ENCODE results near the gene PTPRB. TPM values are rescaled to one million over a fixed set of nuclear protein-coding genes. Genes with fewer than 3 reads are reported as not detected.

Gene PTPRB
- total and polyA plus RNA-seq, 2 donors (not counting 1 experiment from before 2014, with no cell fraction given): 0.01 TPM; not detected in 1

DNA sequence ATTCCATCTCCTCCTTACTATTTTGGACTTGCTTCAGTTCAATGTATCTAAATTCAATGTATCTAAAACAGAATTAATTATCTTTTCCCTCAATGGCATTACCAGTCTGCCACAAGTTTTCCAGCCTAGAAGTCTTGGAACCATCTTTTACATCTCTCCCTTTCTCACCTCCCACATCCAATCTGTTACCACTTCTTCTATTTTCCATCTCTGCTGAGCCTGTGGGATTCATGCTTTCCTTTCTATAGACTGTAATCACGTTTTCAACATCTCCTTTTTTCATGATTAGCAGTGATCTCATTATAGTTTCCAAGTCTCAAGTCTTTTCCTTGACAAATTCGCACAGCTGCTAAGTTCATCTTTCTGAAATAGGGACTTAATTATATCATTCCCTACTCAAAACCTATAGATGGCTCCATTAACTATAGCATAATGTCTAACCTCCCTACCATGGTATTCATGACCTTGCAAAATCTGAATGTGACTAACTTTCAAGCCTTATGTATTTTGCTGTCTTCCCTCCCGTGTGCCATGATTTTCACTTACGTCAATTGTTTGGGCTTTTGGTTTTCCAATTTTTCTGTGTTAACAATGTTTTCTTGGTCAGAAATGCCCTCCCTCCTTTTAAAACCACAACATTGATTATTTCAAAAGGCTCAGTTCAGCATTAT is 20.5 kb upstream of the PTPRB start:
- intact Hi-C loops (cut with micrococcal nuclease): no loop called here
- Mint-ChIP-seq H3K27me3 (no peaks in the 10 kb centered on the region), H3K9me3 (ENCODE audit: insufficient read depth) (no peaks in the 10 kb centered on the region), H3K4me1 (peaks cover 8% of the 10 kb centered on the region), H3K4me3 (no peak overlapping the region), H3K27ac (no peak overlapping the region)
- ChIA-PET CTCF (no interaction called here), POLR2A (no interaction called here)
- Histone ChIP-seq H3K9me3 (ENCODE audit: control extremely low read depth in 1 of 3, control insufficient read depth in 2 of 3, insufficient read depth in 1 of 3, low read length in 2 of 3) (no peaks in the 10 kb centered on the region), H3K4me1 (ENCODE audit: control insufficient read depth in 2 of 2, insufficient read depth in 2 of 2, low read length in 2 of 2) (no peaks in the 10 kb centered on the region), H3K4me3 (ENCODE audit: control extremely low read depth in 1 of 5, extremely low read depth in 1 of 5, insufficient read depth in 1 of 5, low read depth in 2 of 5, low read length in 4 of 5) (no peak overlapping the region), H3K4me2 (replicated peaks; ENCODE audit: low read depth, low read length, poor library complexity, severe bottlenecking) (no peak overlapping the region), H3K27ac (ENCODE audit: low read length in 2 of 2) (no peak overlapping the region), H2AFZ (ENCODE audit: insufficient read depth, low read depth, low read length, poor library complexity, severe bottlenecking) (no peak overlapping the region), H3K79me2 (ENCODE audit: control insufficient read depth, insufficient read depth, low read length) (no peaks in the 10 kb centered on the region), H3K27me3 (replicated peaks in 1 of 4; ENCODE audit: control extremely low read depth in 1 of 4, control insufficient read depth in 3 of 4, insufficient read depth in 4 of 4, low read length in 3 of 4) (no peaks in the 10 kb centered on the region), H3K36me3 (replicated peaks in 1 of 2; ENCODE audit: control extremely low read depth in 1 of 2, control insufficient read depth in 1 of 2, extremely low read depth in 1 of 2, insufficient read depth in 2 of 2, low read length in 1 of 2) (no peaks in the 10 kb centered on the region), H3K9ac (ENCODE audit: low read length) (no peak overlapping the region), H4K20me1 (ENCODE audit: control insufficient read depth, insufficient read depth, low read length, poor library complexity, severe bottlenecking) (no peaks in the 10 kb centered on the region)
- ATAC-seq (ENCODE audit: low read depth): no peak
- DNase-seq: no peak
- TF ChIP-seq, protein P1, sequence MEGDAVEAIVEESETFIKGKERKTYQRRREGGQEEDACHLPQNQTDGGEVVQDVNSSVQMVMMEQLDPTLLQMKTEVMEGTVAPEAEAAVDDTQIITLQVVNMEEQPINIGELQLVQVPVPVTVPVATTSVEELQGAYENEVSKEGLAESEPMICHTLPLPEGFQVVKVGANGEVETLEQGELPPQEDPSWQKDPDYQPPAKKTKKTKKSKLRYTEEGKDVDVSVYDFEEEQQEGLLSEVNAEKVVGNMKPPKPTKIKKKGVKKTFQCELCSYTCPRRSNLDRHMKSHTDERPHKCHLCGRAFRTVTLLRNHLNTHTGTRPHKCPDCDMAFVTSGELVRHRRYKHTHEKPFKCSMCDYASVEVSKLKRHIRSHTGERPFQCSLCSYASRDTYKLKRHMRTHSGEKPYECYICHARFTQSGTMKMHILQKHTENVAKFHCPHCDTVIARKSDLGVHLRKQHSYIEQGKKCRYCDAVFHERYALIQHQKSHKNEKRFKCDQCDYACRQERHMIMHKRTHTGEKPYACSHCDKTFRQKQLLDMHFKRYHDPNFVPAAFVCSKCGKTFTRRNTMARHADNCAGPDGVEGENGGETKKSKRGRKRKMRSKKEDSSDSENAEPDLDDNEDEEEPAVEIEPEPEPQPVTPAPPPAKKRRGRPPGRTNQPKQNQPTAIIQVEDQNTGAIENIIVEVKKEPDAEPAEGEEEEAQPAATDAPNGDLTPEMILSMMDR (IDR thresholded peaks at IDR 0.05): no peak
- TF ChIP-seq EZH2 (IDR thresholded peaks at IDR 0.05; ENCODE audit: borderline replicate concordance, insufficient read depth, low read depth, low read length, poor library complexity, severe bottlenecking): no peak
- 83% methylated on average over 3 of the region's 4 CpGs for WGBS (ENCODE audit: insufficient coverage)

DNA sequence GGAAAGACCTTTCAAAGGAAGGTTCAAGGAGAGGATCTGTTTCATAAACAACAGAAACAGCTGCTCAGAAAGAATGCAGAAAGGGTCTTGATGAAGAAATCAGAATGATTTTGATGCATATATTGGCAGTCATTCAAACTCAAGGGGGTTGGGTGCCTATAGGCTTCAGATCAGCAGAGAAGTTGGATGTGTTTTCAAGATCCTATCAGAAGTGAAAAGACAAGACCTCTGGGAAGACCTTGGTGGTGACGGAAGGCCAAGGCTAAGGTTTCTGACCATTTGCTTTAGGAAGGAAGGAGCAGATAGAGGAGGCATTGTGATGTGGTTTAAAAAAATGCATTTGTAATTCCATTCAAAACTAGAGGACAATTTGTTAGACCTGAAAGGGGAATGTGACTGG is 15.2 kb upstream of the PTPRB start:
- peaks cover 5% of the 10 kb centered on the region for H3K27me3 Mint-ChIP-seq
- H3K9me3 Mint-ChIP-seq (ENCODE audit: insufficient read depth): no peaks in the 10 kb centered on the region
- no peaks in the 10 kb centered on the region for H3K27me3 ChIP-seq (replicated peaks in 1 of 4; ENCODE audit: control extremely low read depth in 1 of 4, control insufficient read depth in 3 of 4, insufficient read depth in 4 of 4, low read length in 3 of 4)
- TF ChIP-seq EZH2 (IDR thresholded peaks at IDR 0.05; ENCODE audit: borderline replicate concordance, insufficient read depth, low read depth, low read length, poor library complexity, severe bottlenecking): no peak
- TF ChIP-seq, protein P1 (IDR thresholded peaks at IDR 0.05): no peak
- DNase-seq (no peak), ATAC-seq (ENCODE audit: low read depth) (no peak)
- no peak overlapping the region for H3K27ac Mint-ChIP-seq
- no peak overlapping the region for H3K4me3 Mint-ChIP-seq
- H3K9ac ChIP-seq (ENCODE audit: low read length): no peak overlapping the region
- no peaks in the 10 kb centered on the region for H3K79me2 ChIP-seq (ENCODE audit: control insufficient read depth, insufficient read depth, low read length)
- H3K4me2 ChIP-seq (replicated peaks; ENCODE audit: low read depth, low read length, poor library complexity, severe bottlenecking): no peak overlapping the region
- H3K36me3 ChIP-seq (replicated peaks in 1 of 2; ENCODE audit: control extremely low read depth in 1 of 2, control insufficient read depth in 1 of 2, extremely low read depth in 1 of 2, insufficient read depth in 2 of 2, low read length in 1 of 2): no peaks in the 10 kb centered on the region
- no peak overlapping the region for H2AFZ ChIP-seq (ENCODE audit: insufficient read depth, low read depth, low read length, poor library complexity, severe bottlenecking)
- H3K27ac ChIP-seq (ENCODE audit: low read length in 2 of 2): no peak overlapping the region
- H4K20me1 ChIP-seq (ENCODE audit: control insufficient read depth, insufficient read depth, low read length, poor library complexity, severe bottlenecking): no peaks in the 10 kb centered on the region
- intact Hi-C loops (cut with micrococcal nuclease): no loop called here
- WGBS (ENCODE audit: insufficient coverage): no CpG with 5 or more reads among the region's 1 CpG
- no peaks in the 10 kb centered on the region for H3K4me1 ChIP-seq (ENCODE audit: control insufficient read depth in 2 of 2, insufficient read depth in 2 of 2, low read length in 2 of 2)
- ChIA-PET POLR2A (no interaction called here), CTCF (no interaction called here)
- no peaks in the 10 kb centered on the region for H3K4me1 Mint-ChIP-seq
- H3K4me3 ChIP-seq (ENCODE audit: control extremely low read depth in 1 of 5, extremely low read depth in 1 of 5, insufficient read depth in 1 of 5, low read depth in 2 of 5, low read length in 4 of 5): no peak overlapping the region
- no peaks in the 10 kb centered on the region for H3K9me3 ChIP-seq (ENCODE audit: control extremely low read depth in 1 of 3, control insufficient read depth in 2 of 3, insufficient read depth in 1 of 3, low read length in 2 of 3)
